Stimulated activated CD8-positive, alpha-beta memory T cell treated with anti-CD3 and anti-CD28 coated beads, Interleukin-15, amount 100 ng/mL, for 4 hours (primary cell): ENCODE measurements around the gene SLC16A6.
"Not testable (repeated sequence)": the region's sequence is repeated elsewhere in the genome, so short reads cannot be mapped to it uniquely, and the experiment has no call there.

Source experiments
- DNase-seq, 2 donors: peaks; one replicate each; pipeline ENCODE4 v3.0.0-alpha.2; 2020; ENCODE audit warnings: low read depth in 2 of 2

The SLC16A6 gene

GRCh38 chr17:68290955-68291835 lies at the start of gene SLC16A6, which contains the start of gene ARSG:
SLC16A6 (minus strand) TSS chr17:68291127; CDS start chr17:68278320, 12,807 bp downstream.
ARSG (plus strand) TSS chr17:68291495; CDS start chr17:68307494, 15,999 bp downstream.
- DNase-seq, result peak; percentile 71

- DNase-seq, result no peak
These were observed 43.5 kb upstream of the SLC16A6 start for GRCh38 chr17:68334393-68334792.

- DNase-seq, result not testable (repeated sequence)
These were observed 41.0 kb upstream of the SLC16A6 start for GRCh38 chr17:68331932-68332331.

GRCh38 chr17:68329331-68329730 lies 38.4 kb upstream of the SLC16A6 start:
- no peak for DNase-seq

- DNase-seq, result no peak
These were observed 37.7 kb upstream of the SLC16A6 start for GRCh38 chr17:68328676-68329075.

- DNase-seq, result no peak
These were observed 37.1 kb upstream of the SLC16A6 start for GRCh38 chr17:68327823-68328557.

GRCh38 chr17:68326681-68327080 lies 35.8 kb upstream of the SLC16A6 start:
- peak in 1 of 2 donors; percentile 25 for DNase-seq

GRCh38 chr17:68325961-68326360 lies 35.0 kb upstream of the SLC16A6 start:
- DNase-seq, result no peak

- no peak for DNase-seq
These were observed 33.9 kb upstream of the SLC16A6 start for GRCh38 chr17:68324654-68325336.

GRCh38 chr17:68324114-68324513 lies 33.2 kb upstream of the SLC16A6 start:
- DNase-seq, result no peak

- DNase-seq, result no peak
These were observed 31.7 kb upstream of the SLC16A6 start for GRCh38 chr17:68322630-68323029.

- no peak for DNase-seq
These were observed 30.6 kb upstream of the SLC16A6 start for GRCh38 chr17:68321556-68321954.

GRCh38 chr17:68320943-68321555 lies 30.1 kb upstream of the SLC16A6 start:
- DNase-seq, result no peak

GRCh38 chr17:68320311-68320865 lies 29.5 kb upstream of the SLC16A6 start:
- DNase-seq, result no peak

- no peak for DNase-seq
These were observed 28.7 kb upstream of the SLC16A6 start for GRCh38 chr17:68319410-68320162.

GRCh38 chr17:68318103-68318991 lies 27.4 kb upstream of the SLC16A6 start:
- DNase-seq, result no peak

GRCh38 chr17:68317458-68317857 lies 26.5 kb upstream of the SLC16A6 start:
- DNase-seq, result no peak

- no peak for DNase-seq
These were observed 25.0 kb upstream of the SLC16A6 start for GRCh38 chr17:68315930-68316329.

- DNase-seq, result no peak
These were observed 24.1 kb upstream of the SLC16A6 start for GRCh38 chr17:68314916-68315535.
